Ishikawa (cell line): ENCODE results near the gene C2CD4B.
A peak's percentile ranks its signal among the peaks of the same experiment; 100 is the strongest.

Experiments used
- CEBPB ChIP-seq: IDR thresholded peaks from 2 replicates; pipeline ENCODE4 v1.6.1; 2012
- EP300 ChIP-seq: IDR thresholded peaks from 2 replicates; pipeline ENCODE4 v1.6.1; 2012; ENCODE audit warnings: borderline replicate concordance
- RAD21 ChIP-seq: IDR thresholded peaks from 2 replicates; pipeline ENCODE4 v1.6.1; 2012; ENCODE audit warnings: low read depth
- REST ChIP-seq: IDR thresholded peaks from 2 replicates; pipeline ENCODE4 v1.6.1; 2012; ENCODE audit warnings: low read depth, mild to moderate bottlenecking
- TAF1 ChIP-seq: IDR thresholded peaks from 2 replicates; pipeline ENCODE4 v1.6.1; 2012; ENCODE audit warnings: low read depth, mild to moderate bottlenecking
- TCF12 ChIP-seq: IDR thresholded peaks from 2 replicates; pipeline ENCODE4 v1.6.1; 2012; ENCODE audit warnings: low read depth
- TEAD4 ChIP-seq: IDR thresholded peaks from 2 replicates; pipeline ENCODE4 v1.6.1; 2012
- USF1 ChIP-seq: IDR thresholded peaks from 2 replicates; pipeline ENCODE4 v1.6.1; 2012
- TF ChIP-seq, protein P1 (sequence below): IDR thresholded peaks from 2 replicates; pipeline ENCODE4 v1.6.1; 2012

GRCh38 chr15:62142736-62143135 lies 22.3 kb downstream of the C2CD4B start:
- TF ChIP-seq TEAD4 (no peak), USF1 (no peak), CEBPB (no peak), RAD21 (peak; percentile 32; the same call in 1 of the 2 replicates), EP300 (no peak), REST (no peak), TCF12 (no peak), TAF1 (no peak)
- TF ChIP-seq, protein P1, sequence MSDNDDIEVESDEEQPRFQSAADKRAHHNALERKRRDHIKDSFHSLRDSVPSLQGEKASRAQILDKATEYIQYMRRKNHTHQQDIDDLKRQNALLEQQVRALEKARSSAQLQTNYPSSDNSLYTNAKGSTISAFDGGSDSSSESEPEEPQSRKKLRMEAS, result no peak
